OCI-LY7 (cell line): ENCODE data around the gene CD302.

Experiments used
- CTCF ChIP-seq: fragments of 200-600 bp; sonication (generic); conservative IDR thresholded peaks from 2 replicates; pipeline ENCODE4 v1.5.1; 2014; ENCODE audit warnings: mild to moderate bottlenecking, antibody characterized with exemption, low read length, moderate library complexity, mixed read lengths
- EZH2phosphoT487 ChIP-seq: fragments of 200-600 bp; sonication (generic); IDR thresholded peaks from 2 replicates; pipeline ENCODE4 v1.6.1; 2018; ENCODE audit warnings: low read depth, borderline replicate concordance, mild to moderate bottlenecking, mixed run types, antibody characterized with exemption, low read length, moderate library complexity, mixed read lengths

DNA sequence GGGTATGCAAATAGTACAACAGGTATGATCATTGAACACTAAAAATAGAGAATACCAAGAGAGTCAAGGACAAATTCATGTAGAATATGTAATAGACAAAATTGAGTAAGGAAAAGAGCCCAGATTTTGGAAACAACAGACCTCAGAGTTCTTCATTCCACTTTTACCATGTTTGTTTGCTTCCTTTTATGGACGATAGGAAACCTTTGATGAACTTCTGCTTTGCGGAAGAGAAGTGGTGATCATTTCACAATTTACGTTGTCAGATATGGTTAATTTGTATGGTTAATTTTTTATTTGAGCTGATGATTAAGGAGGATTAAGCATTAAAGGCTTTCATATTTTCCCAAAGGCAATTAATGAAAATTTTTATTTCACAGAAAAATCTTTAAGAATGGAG is 69.4 kb downstream of the CD302 start:
- TF ChIP-seq CTCF, result no peak
- TF ChIP-seq EZH2phosphoT487, result no peak
